Tibial nerve (tissue), 4 donors: ENCODE data around the gene SMTNL2. TPM values are rescaled to one million over a fixed set of nuclear protein-coding genes. Genes with fewer than 3 reads are reported as not detected.
"Not testable (repeated sequence)": the region's sequence is repeated elsewhere in the genome, so short reads cannot be mapped to it uniquely, and the experiment has no call there.

Experiments used
- DNase-seq, 2 donors: peaks; one replicate each; pipeline ENCODE4 v3.0.0-alpha.2; 2019; ENCODE audit warnings: low spot score in 2 of 2
- H3K27ac ChIP-seq, 4 donors: fragments of 200-600 bp; sonication (generic) in 3 of 4; one replicate each; pipeline ENCODE4 v1.5.1; 2017 to 2019; ENCODE audit warnings: mild to moderate bottlenecking in 1 of 4
- H3K27me3 ChIP-seq, 2 donors: fragments of 200-600 bp; sonication (generic) in 1 of 2; one replicate each; pipeline versions ENCODE4 v1.5.1 to v1.6.0; 2017 to 2019
- H3K36me3 ChIP-seq, 3 donors: fragments of 200-600 bp; sonication (generic); one replicate each; pipeline ENCODE4 v1.5.1; 2018 to 2019
- H3K4me1 ChIP-seq, 4 donors: fragments of 200-600 bp; sonication (generic) in 3 of 4; one replicate each; pipeline ENCODE4 v1.5.1; 2017 to 2019
- H3K4me3 ChIP-seq, 4 donors: fragments of 200-600 bp; sonication (generic) in 3 of 4; one replicate each; pipeline ENCODE4 v1.5.1; 2017 to 2019; ENCODE audit warnings: mild to moderate bottlenecking in 1 of 4, moderate library complexity in 1 of 4
- H3K9me3 ChIP-seq, 4 donors: fragments of 200-600 bp; sonication (generic) in 3 of 4; one replicate each; pipeline ENCODE4 v1.5.1; 2017 to 2019
- EP300 ChIP-seq, 2 donors: sonication (generic); formaldehyde crosslinking; IDR thresholded peaks; one replicate each; pipeline ENCODE4 v1.6.1; 2017; ENCODE audit warnings: antibody characterized with exemption in 2 of 2, mild to moderate bottlenecking in 1 of 2
- POLR2A ChIP-seq, 2 donors: fragments of 450-650 bp; IDR thresholded peaks; one replicate each; pipeline ENCODE4 v1.6.1; 2017; ENCODE audit warnings: antibody characterized with exemption in 2 of 2, mild to moderate bottlenecking in 2 of 2, moderate library complexity in 2 of 2
- WGBS, 2 donors: methylation state at CpG; one replicate each; pipeline ENCODE4 v1.1.5; 2018; 5-methylcytosine and 5-hydroxymethylcytosine counted together
- total RNA-seq, 4 donors: library from RNA; depleted of rRNA; stranded (reverse); fragments of >200 nt; gene quantifications; one replicate each; pipeline ENCODE4 v1.1.0, GENCODE V29; 2016
- TF ChIP-seq, protein P1 (sequence below), 5 experiments: fragments of 200-600 bp in 3 of 5; fragments of 450-650 bp in 2 of 5; sonication (generic) in 3 of 5; IDR thresholded peaks; one replicate each; pipeline ENCODE4 v1.5.1; 2016 to 2019; ENCODE audit warnings: antibody characterized with exemption in 5 of 5, mild to moderate bottlenecking in 3 of 5, moderate library complexity in 2 of 5

SMTNL2 gene
- total RNA-seq, 4 donors from 2014 or later: 1.5 to 8.2 (median 4.4) TPM

DNA sequence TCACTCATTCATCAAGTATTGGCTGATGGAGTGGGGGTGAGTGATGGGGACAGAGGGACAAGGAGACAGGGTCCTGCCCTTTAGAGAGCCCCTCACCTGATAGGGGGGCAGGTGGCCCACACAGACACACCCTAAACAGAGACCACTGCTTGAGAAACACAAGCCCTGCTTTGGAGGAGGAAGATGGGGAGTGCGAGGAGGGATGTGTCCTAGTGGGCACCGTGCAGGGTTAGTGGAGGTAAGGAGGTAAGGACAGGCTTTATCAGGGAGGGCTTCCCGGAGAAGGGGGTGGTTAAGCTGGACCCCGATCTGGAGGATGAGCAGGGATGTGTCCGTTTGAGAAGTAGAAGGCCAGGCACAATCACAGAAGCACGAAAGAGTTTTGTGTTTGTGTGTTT lies 8.2 kb upstream of the SMTNL2 start:
- TF ChIP-seq EP300 (IDR thresholded peaks at IDR 0.05) (no peak), POLR2A (IDR thresholded peaks at IDR 0.05) (no peak)
- TF ChIP-seq, protein P1, sequence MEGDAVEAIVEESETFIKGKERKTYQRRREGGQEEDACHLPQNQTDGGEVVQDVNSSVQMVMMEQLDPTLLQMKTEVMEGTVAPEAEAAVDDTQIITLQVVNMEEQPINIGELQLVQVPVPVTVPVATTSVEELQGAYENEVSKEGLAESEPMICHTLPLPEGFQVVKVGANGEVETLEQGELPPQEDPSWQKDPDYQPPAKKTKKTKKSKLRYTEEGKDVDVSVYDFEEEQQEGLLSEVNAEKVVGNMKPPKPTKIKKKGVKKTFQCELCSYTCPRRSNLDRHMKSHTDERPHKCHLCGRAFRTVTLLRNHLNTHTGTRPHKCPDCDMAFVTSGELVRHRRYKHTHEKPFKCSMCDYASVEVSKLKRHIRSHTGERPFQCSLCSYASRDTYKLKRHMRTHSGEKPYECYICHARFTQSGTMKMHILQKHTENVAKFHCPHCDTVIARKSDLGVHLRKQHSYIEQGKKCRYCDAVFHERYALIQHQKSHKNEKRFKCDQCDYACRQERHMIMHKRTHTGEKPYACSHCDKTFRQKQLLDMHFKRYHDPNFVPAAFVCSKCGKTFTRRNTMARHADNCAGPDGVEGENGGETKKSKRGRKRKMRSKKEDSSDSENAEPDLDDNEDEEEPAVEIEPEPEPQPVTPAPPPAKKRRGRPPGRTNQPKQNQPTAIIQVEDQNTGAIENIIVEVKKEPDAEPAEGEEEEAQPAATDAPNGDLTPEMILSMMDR (IDR thresholded peaks at IDR 0.05): no peak
- no peak for DNase-seq
- H3K4me3 ChIP-seq: no peak overlapping the region
- H3K36me3 ChIP-seq: no peaks in the 10 kb centered on the region
- H3K4me1 ChIP-seq: no peaks in the 10 kb centered on the region
- H3K27ac ChIP-seq: no peak overlapping the region
- peaks cover 0 to 17% of the 10 kb centered on the region in 2 donors for H3K27me3 ChIP-seq
- no peaks in the 10 kb centered on the region for H3K9me3 ChIP-seq
- 60% methylated on average over 6 of the region's 6 CpGs for WGBS, 2 donors

DNA sequence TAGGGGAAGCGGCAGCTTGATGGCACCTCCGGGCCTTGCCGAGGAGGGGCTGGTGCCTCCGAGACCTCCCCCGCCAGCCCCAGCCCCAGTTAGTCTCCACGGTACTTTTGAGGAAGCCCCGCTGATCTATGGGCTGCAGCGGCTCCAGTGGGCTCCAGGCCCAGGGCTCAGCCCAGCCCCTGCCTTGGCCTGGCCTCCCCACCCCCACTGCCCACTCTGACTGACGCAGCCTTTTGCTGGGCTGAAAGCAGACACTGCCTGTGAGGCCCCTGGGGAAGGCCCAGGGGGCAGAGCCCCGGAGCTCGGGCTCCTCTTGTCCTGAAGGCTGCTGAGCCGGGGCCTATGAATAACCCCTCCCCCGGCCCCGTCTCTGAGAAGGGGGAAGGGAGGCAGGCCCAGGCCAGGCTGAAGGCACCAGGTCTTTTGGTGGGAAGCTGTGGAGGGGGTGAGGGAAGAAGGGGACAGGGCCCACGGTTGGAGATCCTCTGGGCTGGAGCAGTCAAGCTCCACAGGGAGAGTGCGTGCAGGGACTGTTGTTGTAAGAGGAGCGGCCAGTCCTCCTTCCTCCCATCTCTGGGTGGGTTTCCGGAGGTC lies 7.5 kb upstream of the SMTNL2 start:
- H3K27ac ChIP-seq: no peak overlapping the region
- H3K27me3 ChIP-seq: peaks cover 0 to 24% of the 10 kb centered on the region in 2 donors
- no peak for DNase-seq
- 37 to 47% methylated on average over 11 to 15 of the region's 18 CpGs for WGBS, 2 donors
- H3K4me1 ChIP-seq: no peaks in the 10 kb centered on the region
- no peak for TF ChIP-seq POLR2A (IDR thresholded peaks at IDR 0.05)
- TF ChIP-seq EP300 (IDR thresholded peaks at IDR 0.05): no peak
- TF ChIP-seq, protein P1 (IDR thresholded peaks at IDR 0.05): no peak
- no peaks in the 10 kb centered on the region for H3K9me3 ChIP-seq
- no peaks in the 10 kb centered on the region for H3K36me3 ChIP-seq
- H3K4me3 ChIP-seq: no peak overlapping the region

DNA sequence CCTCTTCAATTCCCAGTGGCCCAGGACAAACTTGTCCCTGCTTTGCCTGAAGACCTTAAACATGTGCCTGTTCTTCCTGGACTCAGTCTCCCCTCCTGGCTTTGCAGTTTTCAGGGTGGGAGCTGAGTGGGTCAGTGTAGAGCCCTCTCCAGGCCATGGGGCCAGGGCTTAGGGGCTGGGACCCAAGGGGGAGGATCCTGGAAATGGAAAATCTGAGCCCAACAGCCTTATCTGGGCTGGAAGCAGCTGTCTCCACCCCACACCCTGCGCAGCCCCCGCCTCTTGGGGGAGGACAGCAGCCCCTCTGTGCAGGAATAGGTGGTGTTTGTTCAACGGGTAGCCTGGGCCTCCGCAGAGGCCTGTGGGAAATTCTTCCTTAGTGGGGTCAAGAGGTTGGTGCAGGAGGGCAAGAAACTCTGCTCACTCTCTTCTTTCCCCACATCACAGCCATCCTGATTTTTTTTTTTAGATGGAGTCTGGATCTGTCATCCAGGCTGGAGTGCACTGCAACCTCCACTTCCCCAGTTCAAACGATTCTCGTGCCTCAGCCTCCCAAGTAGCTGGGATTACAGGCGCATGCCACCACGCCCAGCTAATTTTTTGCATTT lies 6.8 kb upstream of the SMTNL2 start:
- Histone ChIP-seq H3K4me1 (no peaks in the 10 kb centered on the region), H3K9me3 (no peaks in the 10 kb centered on the region), H3K27ac (no peak overlapping the region), H3K27me3 (peaks cover 0 to 31% of the 10 kb centered on the region in 2 donors), H3K36me3 (no peaks in the 10 kb centered on the region), H3K4me3 (no peak overlapping the region)
- no peak for DNase-seq
- TF ChIP-seq EP300 (IDR thresholded peaks at IDR 0.05) (no peak), POLR2A (IDR thresholded peaks at IDR 0.05) (no peak)
- TF ChIP-seq, protein P1 (IDR thresholded peaks at IDR 0.05): no peak
- WGBS, 2 donors: 72 to 83% methylated on average over 8 of the region's 8 CpGs

DNA sequence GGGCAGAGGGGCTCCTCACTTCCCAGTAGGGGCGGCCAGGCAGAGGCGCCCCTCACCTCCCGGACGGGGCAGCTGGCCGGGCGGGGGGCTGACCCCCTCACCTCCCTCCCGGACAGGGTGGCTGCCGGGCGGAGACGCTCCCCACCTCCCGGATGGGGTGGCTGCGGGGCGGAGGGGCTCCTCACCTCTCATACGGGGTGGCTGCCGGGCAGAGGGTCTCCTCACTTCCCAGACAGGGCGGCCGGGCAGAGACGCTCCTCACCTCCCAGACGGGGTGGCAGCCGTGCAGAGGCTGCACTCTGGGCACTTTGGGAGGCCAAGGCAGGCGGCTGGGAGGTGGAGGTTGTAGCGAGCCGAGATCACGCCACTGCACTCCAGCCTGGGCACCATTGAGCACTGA lies 6.0 kb upstream of the SMTNL2 start:
- H3K36me3 ChIP-seq, DNase-seq, H3K9me3 ChIP-seq, H3K4me3 ChIP-seq, H3K4me1 ChIP-seq, H3K27ac ChIP-seq: not testable (repeated sequence)
- 85 to 96% methylated on average over 10 of the region's 24 CpGs for WGBS, 2 donors
- peaks cover 0 to 39% of the 10 kb centered on the region in 2 donors for H3K27me3 ChIP-seq

DNA sequence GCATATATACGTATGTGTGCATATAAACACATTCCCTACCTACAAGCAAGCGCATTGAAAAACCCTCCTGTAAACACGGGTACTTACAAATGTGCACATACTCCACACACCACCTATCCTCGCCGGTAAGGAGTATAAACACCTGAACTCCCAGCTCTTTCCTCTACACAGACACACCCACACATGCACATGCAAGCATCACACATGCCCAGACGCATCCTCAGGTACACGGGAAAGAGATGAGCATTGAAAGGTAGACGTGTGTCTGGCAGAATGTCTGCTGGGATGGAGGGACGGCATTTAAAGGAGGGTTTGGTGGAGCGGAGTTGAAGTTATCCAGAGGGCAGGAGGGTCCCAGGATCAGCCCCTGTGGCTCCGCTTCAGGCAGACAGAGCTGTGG lies 4.7 kb upstream of the SMTNL2 start:
- 90 to 95% methylated on average over 11 of the region's 11 CpGs for WGBS, 2 donors
- Histone ChIP-seq H3K36me3 (no peaks in the 10 kb centered on the region), H3K9me3 (no peaks in the 10 kb centered on the region), H3K4me1 (peaks cover 0 to 12% (median 4%) of the 10 kb centered on the region in 4 donors), H3K27me3 (peaks cover 0 to 49% of the 10 kb centered on the region in 2 donors), H3K4me3 (no peak overlapping the region), H3K27ac (no peak overlapping the region)
- TF ChIP-seq EP300 (IDR thresholded peaks at IDR 0.05) (no peak), POLR2A (IDR thresholded peaks at IDR 0.05) (no peak)
- TF ChIP-seq, protein P1 (IDR thresholded peaks at IDR 0.05): no peak
- DNase-seq: no peak
